ENCODE data around the gene ZNF275.

- TF ChIP-seq CTCF (IDR thresholded peaks at IDR 0.05) (no peak), POLR2A (IDR thresholded peaks at IDR 0.05) (no peak), POLR2AphosphoS5 (IDR thresholded peaks at IDR 0.05) (no peak)
Observed at GRCh38 chrX:153327561-153327960, 6.4 kb upstream of the ZNF275 start.

Measured in gastroesophageal sphincter (tissue), 3 donors.